HG02623 (cell line): ENCODE results near the gene CD247.

Experiments
- ATAC-seq: cut with Tn5 transposase; IDR thresholded peaks from one replicate; pipeline ENCODE4 v1.9.1; 2021; ENCODE audit warnings: moderate library complexity; ENCODE audit not compliant: unreplicated experiment

CD247 gene

GRCh38 chr1:167440776-167441175, 77.6 kb downstream of the CD247 start:
- no peak for ATAC-seq

GRCh38 chr1:167440345-167440744, 78.0 kb downstream of the CD247 start:
- ATAC-seq = no peak

GRCh38 chr1:167439301-167439988, 78.9 kb downstream of the CD247 start:
- no peak for ATAC-seq

GRCh38 chr1:167438171-167439138, 79.9 kb downstream of the CD247 start:
- no peak for ATAC-seq

GRCh38 chr1:167435484-167435883, 82.8 kb downstream of the CD247 start:
- ATAC-seq = no peak

- no peak for ATAC-seq
Observed at GRCh38 chr1:167434306-167434705, 84.0 kb downstream of the CD247 start.

GRCh38 chr1:167433884-167434283, 84.4 kb downstream of the CD247 start:
- no peak for ATAC-seq

GRCh38 chr1:167432780-167433179, 85.5 kb downstream of the CD247 start:
- no peak for ATAC-seq

GRCh38 chr1:167431909-167432650, 86.2 kb downstream of the CD247 start:
- no peak for ATAC-seq

- no peak for ATAC-seq
Observed at GRCh38 chr1:167431261-167431908, 86.9 kb downstream of the CD247 start.

GRCh38 chr1:167430849-167431242, 87.5 kb downstream of the CD247 start:
- ATAC-seq = no peak

- no peak for ATAC-seq
Observed at GRCh38 chr1:167430134-167430848, 88.0 kb downstream of the CD247 start.

GRCh38 chr1:167429612-167430011, 88.7 kb downstream of the CD247 start:
- ATAC-seq = no peak

- no peak for ATAC-seq
Observed at GRCh38 chr1:167428395-167428794, 89.9 kb downstream of the CD247 start.

GRCh38 chr1:167427848-167428247, 90.5 kb downstream of the CD247 start:
- no peak for ATAC-seq

- no peak for ATAC-seq
Observed at GRCh38 chr1:167426716-167427115, 91.6 kb downstream of the CD247 start.

- ATAC-seq = no peak
Observed at GRCh38 chr1:167425482-167425881, 92.8 kb downstream of the CD247 start.

- ATAC-seq = no peak
Observed at GRCh38 chr1:167423684-167424619, 94.4 kb downstream of the CD247 start.

GRCh38 chr1:167420510-167420909, 97.8 kb downstream of the CD247 start:
- no peak for ATAC-seq
